ENCODE data around the gene PLEKHF1. TPM values are rescaled to one million over a fixed set of nuclear protein-coding genes. Genes with fewer than 3 reads are reported as not detected.

The PLEKHF1 gene
- total and polyA plus RNA-seq, 2 of the 13 experiments (the other 11 are each of a cell fraction or from before 2014, with no cell fraction given) = 2.9 to 3.8 TPM

GRCh38 chr19:29708554-29709439 is 43.5 kb downstream of the PLEKHF1 start (continued):
- TF ChIP-seq HOMEZ (CRISPR knock-in tag; IDR thresholded peaks at IDR 0.05; ENCODE audit: low read depth) = 0 out of 2 replicates have a peak, but pooled peaks have one; percentile 13
- no peak for TF ChIP-seq ZNF724P (CRISPR knock-in tag; IDR thresholded peaks at IDR 0.05; ENCODE audit: borderline replicate concordance)
- no peak for TF ChIP-seq ZNF775 (CRISPR knock-in tag; IDR thresholded peaks at IDR 0.05; ENCODE audit: borderline replicate concordance)
- no peak for TF ChIP-seq ZNF496 (CRISPR knock-in tag; IDR thresholded peaks at IDR 0.05; ENCODE audit: insufficient replicate concordance)
- peak; percentile 78 for TF ChIP-seq RXRB (CRISPR knock-in tag; IDR thresholded peaks at IDR 0.05; ENCODE audit: borderline replicate concordance)
- TF ChIP-seq, protein P1, sequence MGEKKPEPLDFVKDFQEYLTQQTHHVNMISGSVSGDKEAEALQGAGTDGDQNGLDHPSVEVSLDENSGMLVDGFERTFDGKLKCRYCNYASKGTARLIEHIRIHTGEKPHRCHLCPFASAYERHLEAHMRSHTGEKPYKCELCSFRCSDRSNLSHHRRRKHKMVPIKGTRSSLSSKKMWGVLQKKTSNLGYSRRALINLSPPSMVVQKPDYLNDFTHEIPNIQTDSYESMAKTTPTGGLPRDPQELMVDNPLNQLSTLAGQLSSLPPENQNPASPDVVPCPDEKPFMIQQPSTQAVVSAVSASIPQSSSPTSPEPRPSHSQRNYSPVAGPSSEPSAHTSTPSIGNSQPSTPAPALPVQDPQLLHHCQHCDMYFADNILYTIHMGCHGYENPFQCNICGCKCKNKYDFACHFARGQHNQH (CRISPR knock-in tag; IDR thresholded peaks at IDR 0.05) = peak; percentile 22; the same call in 1 of the 2 replicates
- TF ChIP-seq, protein P2, sequence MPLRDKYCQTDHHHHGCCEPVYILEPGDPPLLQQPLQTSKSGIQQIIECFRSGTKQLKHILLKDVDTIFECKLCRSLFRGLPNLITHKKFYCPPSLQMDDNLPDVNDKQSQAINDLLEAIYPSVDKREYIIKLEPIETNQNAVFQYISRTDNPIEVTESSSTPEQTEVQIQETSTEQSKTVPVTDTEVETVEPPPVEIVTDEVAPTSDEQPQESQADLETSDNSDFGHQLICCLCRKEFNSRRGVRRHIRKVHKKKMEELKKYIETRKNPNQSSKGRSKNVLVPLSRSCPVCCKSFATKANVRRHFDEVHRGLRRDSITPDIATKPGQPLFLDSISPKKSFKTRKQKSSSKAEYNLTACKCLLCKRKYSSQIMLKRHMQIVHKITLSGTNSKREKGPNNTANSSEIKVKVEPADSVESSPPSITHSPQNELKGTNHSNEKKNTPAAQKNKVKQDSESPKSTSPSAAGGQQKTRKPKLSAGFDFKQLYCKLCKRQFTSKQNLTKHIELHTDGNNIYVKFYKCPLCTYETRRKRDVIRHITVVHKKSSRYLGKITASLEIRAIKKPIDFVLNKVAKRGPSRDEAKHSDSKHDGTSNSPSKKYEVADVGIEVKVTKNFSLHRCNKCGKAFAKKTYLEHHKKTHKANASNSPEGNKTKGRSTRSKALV (CRISPR knock-in tag; IDR thresholded peaks at IDR 0.05) = no peak
- TF ChIP-seq, protein P3, sequence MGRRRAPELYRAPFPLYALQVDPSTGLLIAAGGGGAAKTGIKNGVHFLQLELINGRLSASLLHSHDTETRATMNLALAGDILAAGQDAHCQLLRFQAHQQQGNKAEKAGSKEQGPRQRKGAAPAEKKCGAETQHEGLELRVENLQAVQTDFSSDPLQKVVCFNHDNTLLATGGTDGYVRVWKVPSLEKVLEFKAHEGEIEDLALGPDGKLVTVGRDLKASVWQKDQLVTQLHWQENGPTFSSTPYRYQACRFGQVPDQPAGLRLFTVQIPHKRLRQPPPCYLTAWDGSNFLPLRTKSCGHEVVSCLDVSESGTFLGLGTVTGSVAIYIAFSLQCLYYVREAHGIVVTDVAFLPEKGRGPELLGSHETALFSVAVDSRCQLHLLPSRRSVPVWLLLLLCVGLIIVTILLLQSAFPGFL (CRISPR knock-in tag; IDR thresholded peaks at IDR 0.05) = no peak
- TF ChIP-seq ZNF747 (CRISPR knock-in tag; IDR thresholded peaks at IDR 0.05; ENCODE audit: borderline replicate concordance) = no peak
- TF ChIP-seq ZFP1 (CRISPR knock-in tag; IDR thresholded peaks at IDR 0.05) = no peak
- peak; percentile 67 for TF ChIP-seq NCOA2 (CRISPR knock-in tag; IDR thresholded peaks at IDR 0.05)
- TF ChIP-seq ZMYM4 (CRISPR knock-in tag; IDR thresholded peaks at IDR 0.05) = 0 out of 2 replicates have a peak, but pooled peaks have one; percentile 55
- no peak for TF ChIP-seq RBM39 (IDR thresholded peaks at IDR 0.05; ENCODE audit: low read depth, low read length, poor library complexity, severe bottlenecking)
- no peak for TF ChIP-seq CBX2 (IDR thresholded peaks at IDR 0.05; ENCODE audit: low read depth, low read length)
- no peak for TF ChIP-seq CBX2 (CRISPR knock-in tag; IDR thresholded peaks at IDR 0.05; ENCODE audit: low read depth)
- no peak for TF ChIP-seq TRAFD1 (CRISPR knock-in tag; IDR thresholded peaks at IDR 0.05; ENCODE audit: borderline replicate concordance)
- no peak for TF ChIP-seq ZNF891 (CRISPR knock-in tag; IDR thresholded peaks at IDR 0.05)
- TF ChIP-seq RBAK (CRISPR knock-in tag; IDR thresholded peaks at IDR 0.05) = no peak
- TF ChIP-seq ZNF766 (CRISPR knock-in tag; IDR thresholded peaks at IDR 0.05; ENCODE audit: borderline replicate concordance) = peak; percentile 43; the same call in 1 of the 2 replicates
- no peak for TF ChIP-seq BRCA1 (CRISPR knock-in tag; IDR thresholded peaks at IDR 0.05)
- TF ChIP-seq ZFP82 (CRISPR knock-in tag; IDR thresholded peaks at IDR 0.05; ENCODE audit: borderline replicate concordance) = no peak
